DND-41 (cell line): ENCODE measurements around the gene RCCD1.

ENCODE experiments used
- ATAC-seq: fragments of 200-7000 bp; cut with Tn5 transposase; 3 replicates; pipeline ENCODE4 v1.9.1; 2021; ENCODE audit warnings: low read depth; ENCODE audit not compliant: insufficient read depth
- DNase-seq: peaks from one replicate; pipeline ENCODE4 v3.0.0-alpha.2; 2020
- H2AFZ ChIP-seq: 2 replicates; pipeline ENCODE4 v1.6.0; 2012; ENCODE audit warnings: low read depth, low read length
- H3K27ac ChIP-seq: 2 replicates; pipeline ENCODE4 v1.5.1; 2012; ENCODE audit warnings: low read length, inconsistent platforms
- H3K27me3 ChIP-seq: fragments of 200-600 bp; sonication (generic); 2 replicates; pipeline ENCODE4 v1.6.0; 2012; ENCODE audit warnings: low read length, mild to moderate bottlenecking, inconsistent platforms; ENCODE audit not compliant: insufficient read depth, poor library complexity
- H3K36me3 ChIP-seq: 2 replicates; pipeline ENCODE4 v1.5.1; 2012; ENCODE audit warnings: low read length, inconsistent platforms; ENCODE audit not compliant: insufficient read depth
- H3K4me1 ChIP-seq: 2 replicates; pipeline ENCODE4 v1.5.1; 2012; ENCODE audit warnings: mild to moderate bottlenecking, low read length; ENCODE audit not compliant: insufficient read depth
- H3K4me2 ChIP-seq: 2 replicates; pipeline ENCODE4 v1.6.0; 2012; ENCODE audit warnings: mild to moderate bottlenecking, moderate library complexity, low read length, inconsistent platforms; ENCODE audit not compliant: insufficient read depth
- H3K4me3 ChIP-seq, 2 experiments: fragments of 200-600 bp in 1 of 2; shearing (Covaris generic) in 1 of 2; 2 replicates each; pipeline ENCODE4 v1.5.1; 2012 to 2016; ENCODE audit warnings: inconsistent platforms in 2 of 2, low read length in 2 of 2, mild to moderate bottlenecking in 2 of 2, low read depth in 1 of 2, moderate library complexity in 1 of 2
- H3K79me2 ChIP-seq: 2 replicates; pipeline ENCODE4 v1.6.0; 2012; ENCODE audit warnings: low read length, inconsistent platforms; ENCODE audit not compliant: insufficient read depth
- H3K9ac ChIP-seq: 2 replicates; pipeline ENCODE4 v1.6.0; 2012; ENCODE audit warnings: low read depth, mild to moderate bottlenecking, inconsistent platforms, low read length, moderate library complexity
- H3K9me3 ChIP-seq: 2 replicates; pipeline ENCODE4 v1.5.1; 2012; ENCODE audit warnings: low read length, moderate library complexity, mild to moderate bottlenecking, inconsistent platforms; ENCODE audit not compliant: insufficient read depth, severe bottlenecking
- H4K20me1 ChIP-seq: 2 replicates; pipeline ENCODE4 v1.6.0; 2012; ENCODE audit warnings: low read length; ENCODE audit not compliant: insufficient read depth
- CTCF ChIP-seq: IDR thresholded peaks from 2 replicates; pipeline ENCODE4 v1.5.1; 2012; ENCODE audit warnings: borderline replicate concordance, low read length, moderate library complexity, mild to moderate bottlenecking; ENCODE audit not compliant: poor library complexity, severe bottlenecking; ENCODE audit errors: extremely low read depth
- EZH2 ChIP-seq: IDR thresholded peaks from 3 replicates; pipeline ENCODE4 v1.6.1; 2012; ENCODE audit warnings: borderline replicate concordance, low read depth, mild to moderate bottlenecking, moderate library complexity, low read length, inconsistent platforms; ENCODE audit not compliant: severe bottlenecking

The RCCD1 gene

GRCh38 chr15:90994059-90994416, 39.4 kb downstream of the RCCD1 start:
- peaks cover 37% of the 10 kb centered on the region for H3K4me1 ChIP-seq
- no peak for DNase-seq
- H3K9ac ChIP-seq = peak overlapping the region; percentile 96
- no peak; the same call in 1 of the 3 replicates for ATAC-seq
- peak overlapping the region; percentile 75 for H3K4me2 ChIP-seq
- peak overlapping the region; percentile 77 for H2AFZ ChIP-seq
- H3K36me3 ChIP-seq = peaks cover 18% of the 10 kb centered on the region
- H4K20me1 ChIP-seq = peaks cover 13% of the 10 kb centered on the region
- H3K27me3 ChIP-seq = no peaks in the 10 kb centered on the region
- no peaks in the 10 kb centered on the region for H3K9me3 ChIP-seq
- H3K27ac ChIP-seq = peak overlapping the region; percentile 91
- TF ChIP-seq EZH2 (no peak), CTCF (no peak)
- H3K79me2 ChIP-seq = peaks cover 66% of the 10 kb centered on the region
- H3K4me3 ChIP-seq = peak overlapping the region; percentile 59 to 60; a peak in 3 of 4 replicates

GRCh38 chr15:90994417-90995311, 40.0 kb downstream of the RCCD1 start, which contains the start of gene PRC1:
PRC1 (minus strand) TSS chr15:90994535; CDS start chr15:90994417, 118 bp downstream.
- H3K36me3 ChIP-seq = peaks cover 23% of the 10 kb centered on the region
- peak within 1 kb of the TSS; percentile 96 for H3K9ac ChIP-seq
- H3K9me3 ChIP-seq = no peaks in the 10 kb centered on the region
- DNase-seq (peak; percentile 97), ATAC-seq (peak; percentile 96)
- peak within 1 kb of the TSS; percentile 88 for H2AFZ ChIP-seq
- peaks cover 34% of the 10 kb centered on the region for H3K4me1 ChIP-seq
- peak within 1 kb of the TSS; percentile 75 for H3K4me2 ChIP-seq
- H3K27ac ChIP-seq = peak within 1 kb of the TSS; percentile 91
- peaks cover 60% of the 10 kb centered on the region for H3K79me2 ChIP-seq
- peak within 1 kb of the TSS; percentile 59 to 60 for H3K4me3 ChIP-seq
- peaks cover 8% of the 10 kb centered on the region for H4K20me1 ChIP-seq
- no peaks in the 10 kb centered on the region for H3K27me3 ChIP-seq
- TF ChIP-seq EZH2 (no peak), CTCF (no peak)

- DNase-seq (no peak), ATAC-seq (no peak)
- H3K27ac ChIP-seq = no peak overlapping the region
- peaks cover 14% of the 10 kb centered on the region for H3K4me1 ChIP-seq
- no peaks in the 10 kb centered on the region for H3K9me3 ChIP-seq
- no peak overlapping the region for H3K9ac ChIP-seq
- peaks cover 50% of the 10 kb centered on the region for H3K36me3 ChIP-seq
- H3K79me2 ChIP-seq = peaks cover 20% of the 10 kb centered on the region
- H4K20me1 ChIP-seq = no peaks in the 10 kb centered on the region
- TF ChIP-seq CTCF (no peak), EZH2 (no peak)
- H3K4me2 ChIP-seq = no peak overlapping the region
- H2AFZ ChIP-seq = no peak overlapping the region
- H3K27me3 ChIP-seq = no peaks in the 10 kb centered on the region
- H3K4me3 ChIP-seq = no peak overlapping the region
Measured at GRCh38 chr15:90998737-90999136, 44.1 kb downstream of the RCCD1 start.
